ENCODE results near the gene ESR1.
A peak's percentile ranks its signal among the peaks of the same experiment; 100 is the strongest.

Gene ESR1

DNA sequence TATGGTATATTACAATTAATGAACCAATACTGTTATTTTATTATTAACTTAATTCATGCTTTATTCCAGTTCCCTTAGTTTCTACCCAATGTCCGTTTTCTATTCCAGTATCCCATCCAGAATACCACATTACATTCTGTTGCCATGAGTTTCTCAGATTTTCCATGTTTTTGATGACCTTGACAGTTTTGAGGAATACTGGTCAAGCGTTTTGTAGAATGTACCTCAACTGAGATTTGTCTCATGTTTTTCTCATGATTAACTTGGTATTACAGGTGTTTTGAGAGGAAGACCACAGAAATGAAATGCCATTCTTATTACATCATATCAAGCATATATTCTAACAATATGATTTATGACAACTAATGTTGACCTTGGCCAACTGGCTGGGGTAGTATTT lies 23.8 kb upstream of the ESR1 start:
- H3K36me3 ChIP-seq (ENCODE audit: control insufficient read depth in 5 of 5, insufficient read depth in 5 of 5, low read length in 5 of 5) = no peaks in the 10 kb centered on the region
- no peaks in the 10 kb centered on the region for H3K9me3 ChIP-seq (ENCODE audit: control insufficient read depth in 5 of 5, low read length in 5 of 5)
- H3K27me3 ChIP-seq (ENCODE audit: control insufficient read depth in 5 of 5, insufficient read depth in 4 of 5, low read length in 5 of 5) = no peaks in the 10 kb centered on the region
- H3K4me3 ChIP-seq (ENCODE audit: low read depth in 1 of 5, low read length in 5 of 5) = no peak overlapping the region
- no peak overlapping the region for H3K27ac ChIP-seq (ENCODE audit: low read depth, low read length)
- no peaks in the 10 kb centered on the region for H3K4me1 ChIP-seq (ENCODE audit: control insufficient read depth in 5 of 5, insufficient read depth in 5 of 5, low read length in 5 of 5)
- H3K9ac ChIP-seq (ENCODE audit: low read length in 5 of 5) = no peak overlapping the region

GRCh38 chr6:151784441-151785214 lies 22.9 kb upstream of the ESR1 start:
- H3K9me3 ChIP-seq (ENCODE audit: control insufficient read depth in 5 of 5, low read length in 5 of 5) = no peaks in the 10 kb centered on the region
- no peaks in the 10 kb centered on the region for H3K4me1 ChIP-seq (ENCODE audit: control insufficient read depth in 5 of 5, insufficient read depth in 5 of 5, low read length in 5 of 5)
- H3K4me3 ChIP-seq (ENCODE audit: low read depth in 1 of 5, low read length in 5 of 5) = no peak overlapping the region
- H3K27me3 ChIP-seq (ENCODE audit: control insufficient read depth in 5 of 5, insufficient read depth in 4 of 5, low read length in 5 of 5) = no peaks in the 10 kb centered on the region
- H3K9ac ChIP-seq (ENCODE audit: low read length in 5 of 5) = no peak overlapping the region
- no peaks in the 10 kb centered on the region for H3K36me3 ChIP-seq (ENCODE audit: control insufficient read depth in 5 of 5, insufficient read depth in 5 of 5, low read length in 5 of 5)
- no peak overlapping the region for H3K27ac ChIP-seq (ENCODE audit: low read depth, low read length)

DNA sequence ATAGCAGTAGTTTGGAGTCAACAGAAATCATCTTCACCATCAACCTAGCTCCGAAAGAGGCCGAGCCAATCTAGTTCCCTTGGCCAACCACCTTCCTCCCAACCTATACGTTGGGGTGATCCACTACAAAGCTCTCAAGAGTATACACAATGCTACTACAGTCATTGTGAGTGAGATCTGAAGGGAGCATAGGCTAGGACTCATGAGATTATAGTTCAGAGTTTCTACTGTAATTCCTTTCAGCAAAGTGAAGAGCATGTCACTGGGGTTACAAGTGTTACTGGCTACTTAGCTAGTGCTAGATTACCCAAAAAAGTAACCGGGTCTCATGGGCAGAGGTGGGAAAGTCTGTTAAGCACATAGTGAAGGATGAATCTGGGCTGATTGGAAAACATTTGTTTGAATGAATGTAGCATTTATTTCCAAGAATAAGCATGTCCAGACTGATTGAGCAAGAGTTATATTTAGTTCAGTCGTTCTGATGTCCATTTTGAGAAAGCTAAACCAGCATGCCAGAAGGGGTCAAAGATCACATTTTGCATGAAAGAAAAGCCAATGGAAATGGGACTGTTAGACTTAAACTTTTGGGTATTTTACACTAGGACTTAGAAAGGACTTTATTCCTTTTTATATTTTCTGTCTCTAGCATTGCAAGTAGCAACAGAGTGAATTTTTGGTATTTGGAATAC lies 10.5 kb upstream of the ESR1 start:
- Histone ChIP-seq H3K4me1 (ENCODE audit: control insufficient read depth in 5 of 5, insufficient read depth in 5 of 5, low read length in 5 of 5) (peaks cover 0 to 14% (median 8%) of the 10 kb centered on the region in 5 donors), H3K36me3 (ENCODE audit: control insufficient read depth in 5 of 5, insufficient read depth in 5 of 5, low read length in 5 of 5) (no peaks in the 10 kb centered on the region), H3K27ac (ENCODE audit: low read depth, low read length) (peak overlapping the region; percentile 26), H3K4me3 (ENCODE audit: low read depth in 1 of 5, low read length in 5 of 5) (no peak overlapping the region), H3K9me3 (ENCODE audit: control insufficient read depth in 5 of 5, low read length in 5 of 5) (no peaks in the 10 kb centered on the region), H3K27me3 (ENCODE audit: control insufficient read depth in 5 of 5, insufficient read depth in 4 of 5, low read length in 5 of 5) (no peaks in the 10 kb centered on the region), H3K9ac (ENCODE audit: low read length in 5 of 5) (no peak overlapping the region)

DNA sequence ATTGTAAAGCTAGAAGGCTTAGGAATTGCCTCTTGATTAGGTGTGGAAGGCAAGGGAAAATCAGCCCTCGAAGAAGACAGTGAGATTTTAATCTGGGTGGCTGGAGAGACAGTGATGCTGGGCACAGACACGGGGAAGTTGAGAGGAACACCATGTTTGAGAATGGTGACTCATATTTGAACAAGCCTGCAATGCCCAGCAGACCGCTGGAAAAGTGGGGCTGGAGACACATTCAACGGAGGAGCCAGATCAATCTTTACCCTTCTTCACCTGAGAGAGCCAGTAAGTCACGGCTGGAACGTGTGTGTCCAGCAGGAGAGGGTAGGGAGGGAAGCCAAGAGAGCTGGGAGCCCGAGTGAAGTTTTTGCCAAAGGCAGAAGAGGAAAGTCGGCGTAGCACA lies 3.7 kb upstream of the ESR1 start:
- Histone ChIP-seq H3K27me3 (ENCODE audit: control insufficient read depth in 5 of 5, insufficient read depth in 4 of 5, low read length in 5 of 5) (peaks cover 0 to 8% (median 0%) of the 10 kb centered on the region in 5 donors), H3K27ac (ENCODE audit: low read depth, low read length) (no peak overlapping the region), H3K36me3 (ENCODE audit: control insufficient read depth in 5 of 5, insufficient read depth in 5 of 5, low read length in 5 of 5) (no peaks in the 10 kb centered on the region), H3K9ac (ENCODE audit: low read length in 5 of 5) (no peak overlapping the region), H3K4me1 (ENCODE audit: control insufficient read depth in 5 of 5, insufficient read depth in 5 of 5, low read length in 5 of 5) (peaks cover 0 to 31% (median 30%) of the 10 kb centered on the region in 5 donors), H3K9me3 (ENCODE audit: control insufficient read depth in 5 of 5, low read length in 5 of 5) (no peaks in the 10 kb centered on the region), H3K4me3 (ENCODE audit: low read depth in 1 of 5, low read length in 5 of 5) (no peak overlapping the region)

DNA sequence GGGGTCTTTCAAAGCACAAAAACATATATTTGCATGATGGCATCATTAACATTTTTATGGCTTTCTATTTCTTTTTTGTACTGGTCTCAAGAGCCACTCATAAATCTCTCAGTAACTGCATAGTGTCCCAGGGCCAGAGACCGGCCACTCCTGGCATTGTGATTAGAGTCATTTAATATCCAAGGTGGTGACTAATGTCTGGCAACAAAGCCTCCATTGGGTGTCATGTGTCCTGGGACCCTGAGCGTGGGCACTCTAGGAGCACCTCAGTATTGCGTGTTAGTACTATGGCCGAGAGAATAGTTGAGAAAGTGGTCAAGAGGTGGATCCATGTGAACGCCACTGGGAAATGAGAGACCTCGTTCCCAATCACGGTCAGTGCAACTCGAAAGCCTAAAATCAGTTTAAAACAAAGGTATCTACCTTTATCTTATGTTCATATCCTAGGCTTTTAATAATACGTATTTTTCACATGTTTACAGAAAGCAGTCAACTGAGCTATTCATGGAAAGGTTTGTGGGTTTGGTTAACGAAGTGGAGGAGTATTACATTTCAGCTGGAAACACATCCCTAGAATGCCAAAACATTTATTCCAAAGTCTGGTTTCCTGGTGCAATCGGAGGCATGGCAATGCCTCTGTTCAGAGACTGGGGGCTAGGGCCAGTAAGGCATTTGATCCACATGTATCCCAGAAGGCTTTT lies 2.7 kb upstream of the ESR1 start:
- no peaks in the 10 kb centered on the region for H3K9me3 ChIP-seq (ENCODE audit: control insufficient read depth in 5 of 5, low read length in 5 of 5)
- H3K27me3 ChIP-seq (ENCODE audit: control insufficient read depth in 5 of 5, insufficient read depth in 4 of 5, low read length in 5 of 5) = peaks cover 0 to 8% (median 0%) of the 10 kb centered on the region in 5 donors
- no peaks in the 10 kb centered on the region for H3K36me3 ChIP-seq (ENCODE audit: control insufficient read depth in 5 of 5, insufficient read depth in 5 of 5, low read length in 5 of 5)
- peak overlapping the region; percentile 45 for H3K27ac ChIP-seq (ENCODE audit: low read depth, low read length)
- H3K9ac ChIP-seq (ENCODE audit: low read length in 5 of 5) = no peak overlapping the region
- no peak overlapping the region for H3K4me3 ChIP-seq (ENCODE audit: low read depth in 1 of 5, low read length in 5 of 5)
- peaks cover 0 to 40% (median 39%) of the 10 kb centered on the region in 5 donors for H3K4me1 ChIP-seq (ENCODE audit: control insufficient read depth in 5 of 5, insufficient read depth in 5 of 5, low read length in 5 of 5)

DNA sequence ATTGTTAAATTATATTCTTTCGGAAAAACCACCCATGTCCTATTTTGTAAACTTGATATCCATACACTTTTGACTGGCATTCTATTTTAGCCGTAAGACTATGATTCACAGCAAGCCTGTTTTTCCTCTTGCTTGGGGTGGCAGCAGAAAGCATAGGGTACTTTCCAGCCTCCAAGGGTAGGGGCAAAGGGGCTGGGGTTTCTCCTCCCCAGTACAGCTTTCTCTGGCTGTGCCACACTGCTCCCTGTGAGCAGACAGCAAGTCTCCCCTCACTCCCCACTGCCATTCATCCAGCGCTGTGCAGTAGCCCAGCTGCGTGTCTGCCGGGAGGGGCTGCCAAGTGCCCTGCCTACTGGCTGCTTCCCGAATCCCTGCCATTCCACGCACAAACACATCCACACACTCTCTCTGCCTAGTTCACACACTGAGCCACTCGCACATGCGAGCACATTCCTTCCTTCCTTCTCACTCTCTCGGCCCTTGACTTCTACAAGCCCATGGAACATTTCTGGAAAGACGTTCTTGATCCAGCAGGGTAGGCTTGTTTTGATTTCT lies 2.1 kb upstream of the ESR1 start:
- no peaks in the 10 kb centered on the region for H3K9me3 ChIP-seq (ENCODE audit: control insufficient read depth in 5 of 5, low read length in 5 of 5)
- H3K27me3 ChIP-seq (ENCODE audit: control insufficient read depth in 5 of 5, insufficient read depth in 4 of 5, low read length in 5 of 5) = peaks cover 0 to 8% (median 0%) of the 10 kb centered on the region in 5 donors
- no peak overlapping the region for H3K9ac ChIP-seq (ENCODE audit: low read length in 5 of 5)
- H3K4me1 ChIP-seq (ENCODE audit: control insufficient read depth in 5 of 5, insufficient read depth in 5 of 5, low read length in 5 of 5) = peaks cover 0 to 45% (median 39%) of the 10 kb centered on the region in 5 donors
- peak overlapping the region; percentile 45 for H3K27ac ChIP-seq (ENCODE audit: low read depth, low read length)
- H3K36me3 ChIP-seq (ENCODE audit: control insufficient read depth in 5 of 5, insufficient read depth in 5 of 5, low read length in 5 of 5) = no peaks in the 10 kb centered on the region
- H3K4me3 ChIP-seq (ENCODE audit: low read depth in 1 of 5, low read length in 5 of 5) = peak overlapping the region in 3 of 5 donors; percentile 17 to 40 (median 26)

- Histone ChIP-seq H3K4me3 (ENCODE audit: low read depth in 1 of 5, low read length in 5 of 5) (peak overlapping the region; percentile 55 to 83 (median 70)), H3K27me3 (ENCODE audit: control insufficient read depth in 5 of 5, insufficient read depth in 4 of 5, low read length in 5 of 5) (peaks cover 0 to 8% (median 0%) of the 10 kb centered on the region in 5 donors), H3K36me3 (ENCODE audit: control insufficient read depth in 5 of 5, insufficient read depth in 5 of 5, low read length in 5 of 5) (no peaks in the 10 kb centered on the region), H3K4me1 (ENCODE audit: control insufficient read depth in 5 of 5, insufficient read depth in 5 of 5, low read length in 5 of 5) (peaks cover 0 to 52% (median 39%) of the 10 kb centered on the region in 5 donors), H3K27ac (ENCODE audit: low read depth, low read length) (peak overlapping the region; percentile 11), H3K9ac (ENCODE audit: low read length in 5 of 5) (peak overlapping the region in 3 of 5 donors; percentile 39 to 65 (median 51)), H3K9me3 (ENCODE audit: control insufficient read depth in 5 of 5, low read length in 5 of 5) (no peaks in the 10 kb centered on the region)
Observed at GRCh38 chr6:151806757-151807512, 547 bp upstream of the ESR1 start.

DNA sequence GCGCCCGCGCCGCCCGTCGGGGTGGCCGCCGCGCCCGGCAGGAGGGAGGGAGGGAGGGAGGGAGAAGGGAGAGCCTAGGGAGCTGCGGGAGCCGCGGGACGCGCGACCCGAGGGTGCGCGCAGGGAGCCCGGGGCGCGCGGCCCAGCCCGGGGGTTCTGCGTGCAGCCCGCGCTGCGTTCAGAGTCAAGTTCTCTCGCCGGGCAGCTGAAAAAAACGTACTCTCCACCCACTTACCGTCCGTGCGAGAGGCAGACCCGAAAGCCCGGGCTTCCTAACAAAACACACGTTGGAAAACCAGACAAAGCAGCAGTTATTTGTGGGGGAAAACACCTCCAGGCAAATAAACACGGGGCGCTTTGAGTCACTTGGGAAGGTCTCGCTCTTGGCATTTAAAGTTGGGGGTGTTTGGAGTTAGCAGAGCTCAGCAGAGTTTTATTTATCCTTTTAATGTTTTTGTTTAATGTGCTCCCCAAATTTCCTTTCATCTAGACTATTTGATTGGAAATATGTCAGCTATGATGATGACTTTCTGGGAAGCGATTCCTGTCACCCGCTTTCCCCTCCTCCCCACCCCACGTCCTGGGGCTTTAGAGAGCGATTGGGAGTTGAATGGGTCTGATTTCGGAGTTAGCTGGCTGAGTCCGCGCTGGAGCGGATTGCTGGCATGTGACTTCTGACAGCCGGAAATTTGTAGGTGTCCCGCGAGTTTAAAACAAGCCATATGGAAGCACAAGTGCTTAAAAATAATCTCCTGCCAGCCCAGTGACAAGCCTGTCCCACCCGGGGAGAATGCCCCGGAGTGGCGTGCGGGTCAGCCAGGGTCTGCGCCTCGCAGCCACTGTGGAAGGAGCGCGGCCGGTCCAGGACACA lies 1.1 kb downstream of the ESR1 start:
- H3K27me3 ChIP-seq (ENCODE audit: control insufficient read depth in 5 of 5, insufficient read depth in 4 of 5, low read length in 5 of 5) = peaks cover 0 to 8% (median 0%) of the 10 kb centered on the region in 5 donors
- H3K27ac ChIP-seq (ENCODE audit: low read depth, low read length) = peak overlapping the region; percentile 80
- H3K4me3 ChIP-seq (ENCODE audit: low read depth in 1 of 5, low read length in 5 of 5) = peak overlapping the region; percentile 55 to 83 (median 75)
- no peaks in the 10 kb centered on the region for H3K36me3 ChIP-seq (ENCODE audit: control insufficient read depth in 5 of 5, insufficient read depth in 5 of 5, low read length in 5 of 5)
- peak overlapping the region in 3 of 5 donors; percentile 55 to 74 (median 65) for H3K9ac ChIP-seq (ENCODE audit: low read length in 5 of 5)
- H3K9me3 ChIP-seq (ENCODE audit: control insufficient read depth in 5 of 5, low read length in 5 of 5) = no peaks in the 10 kb centered on the region
- peaks cover 0 to 52% (median 39%) of the 10 kb centered on the region in 5 donors for H3K4me1 ChIP-seq (ENCODE audit: control insufficient read depth in 5 of 5, insufficient read depth in 5 of 5, low read length in 5 of 5)

Data from subcutaneous abdominal adipose tissue (tissue), 5 donors.